ENCODE measurements around the gene VIPR2.
"Not testable (repeated sequence)": the region's sequence is repeated elsewhere in the genome, so short reads cannot be mapped to it uniquely, and the experiment has no call there.

The VIPR2 gene

DNA sequence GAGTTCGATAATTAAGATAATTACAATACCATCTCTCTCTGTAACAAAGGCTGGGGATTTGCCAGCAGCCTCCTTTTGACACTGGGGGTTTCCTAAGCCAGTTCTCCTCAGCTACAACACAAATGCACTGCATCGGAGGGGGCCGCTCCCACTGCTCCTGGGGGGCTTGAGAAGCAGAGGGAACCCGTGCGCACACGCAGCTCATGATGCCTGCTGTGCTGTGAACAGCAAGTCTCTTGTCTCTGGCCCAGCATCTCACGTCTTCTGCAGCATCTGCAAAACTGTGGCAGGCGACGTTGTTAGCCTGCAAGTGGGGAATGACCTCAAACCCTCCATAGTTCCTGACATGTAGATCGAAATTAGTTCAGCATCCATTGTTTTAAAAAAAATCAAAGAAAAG lies 5.5 kb downstream of the VIPR2 start:
- DNase-seq (ENCODE audit: low read depth, low spot score): no peak

DNA sequence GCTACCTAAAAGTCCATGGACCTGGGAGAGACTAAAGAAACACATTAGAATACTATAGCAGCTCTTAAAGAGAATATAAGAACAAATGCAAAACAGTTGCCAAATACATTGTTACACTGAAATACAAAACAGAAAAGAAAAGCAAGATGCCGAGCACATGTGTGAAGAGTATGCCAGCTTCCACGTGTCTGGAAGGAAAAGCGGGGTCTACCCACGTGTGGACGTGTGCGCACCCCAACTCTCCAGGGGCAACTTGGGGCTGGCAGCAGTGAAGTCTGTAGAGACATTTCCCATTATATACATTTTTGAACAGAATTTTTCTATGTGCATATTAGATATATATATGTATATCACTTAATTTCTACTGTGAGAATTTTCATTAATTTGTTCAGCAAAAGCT lies 6.2 kb downstream of the VIPR2 start:
- DNase-seq (ENCODE audit: low read depth, low spot score): no peak

DNA sequence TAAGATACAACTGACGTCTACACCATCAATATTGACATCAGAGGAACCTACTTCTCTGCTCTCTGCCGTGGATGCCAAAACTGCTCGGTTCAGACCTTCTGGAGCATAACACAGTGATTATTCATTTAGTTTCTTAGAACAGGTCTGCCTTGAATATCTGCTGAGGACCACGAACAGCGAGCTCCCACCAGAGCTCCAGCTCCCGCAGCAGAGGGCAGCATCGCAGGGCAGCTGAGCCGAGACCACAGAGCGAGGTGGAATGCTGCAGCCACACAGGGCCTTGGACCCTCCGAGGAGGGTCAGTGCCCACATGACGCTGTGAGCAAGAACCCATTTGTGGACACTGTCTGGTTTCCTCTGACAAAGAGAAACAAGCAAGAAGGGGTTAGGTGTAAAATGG lies 6.8 kb downstream of the VIPR2 start:
- no peak for DNase-seq (ENCODE audit: low read depth, low spot score)

DNA sequence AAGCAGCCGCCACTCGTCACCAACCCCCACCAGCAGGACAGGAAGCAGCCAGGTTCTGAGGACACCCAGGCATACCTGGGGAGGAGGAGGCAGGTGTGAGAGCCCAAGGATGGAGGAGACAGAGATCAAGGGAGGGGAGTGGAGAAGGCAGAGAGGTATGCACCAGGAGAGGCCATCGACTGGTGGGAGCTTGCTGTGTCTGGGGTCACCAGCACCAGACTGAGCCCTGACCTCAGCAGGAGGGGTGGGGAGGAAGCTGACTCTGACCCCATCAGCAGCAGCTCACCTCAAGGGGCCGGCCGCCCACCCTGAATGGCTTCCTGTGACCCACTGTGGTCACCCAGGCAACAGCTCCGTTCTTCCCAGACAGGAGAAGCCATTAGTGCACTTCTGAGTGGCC lies 7.8 kb downstream of the VIPR2 start:
- no peak for DNase-seq (ENCODE audit: low read depth, low spot score)

DNA sequence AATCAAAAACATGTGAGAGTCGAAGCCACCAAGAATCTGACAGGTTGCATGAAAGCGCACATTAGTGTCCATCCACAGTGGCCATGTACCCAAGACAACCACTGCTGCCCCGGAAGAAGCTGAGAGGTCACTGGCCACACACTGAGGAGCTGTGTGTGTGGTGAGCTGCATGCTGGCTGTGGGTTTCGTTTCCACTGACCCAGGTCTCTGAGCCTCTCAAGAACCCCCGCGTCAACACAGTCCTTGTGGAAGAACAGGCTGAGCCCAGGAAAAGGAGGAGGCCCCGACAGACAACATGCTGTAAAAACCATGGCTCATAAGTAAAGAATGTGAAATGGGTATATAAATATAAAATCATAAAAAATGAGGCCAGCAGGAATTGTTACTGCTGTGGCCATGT lies 8.2 kb downstream of the VIPR2 start:
- DNase-seq (ENCODE audit: low read depth, low spot score): no peak

DNA sequence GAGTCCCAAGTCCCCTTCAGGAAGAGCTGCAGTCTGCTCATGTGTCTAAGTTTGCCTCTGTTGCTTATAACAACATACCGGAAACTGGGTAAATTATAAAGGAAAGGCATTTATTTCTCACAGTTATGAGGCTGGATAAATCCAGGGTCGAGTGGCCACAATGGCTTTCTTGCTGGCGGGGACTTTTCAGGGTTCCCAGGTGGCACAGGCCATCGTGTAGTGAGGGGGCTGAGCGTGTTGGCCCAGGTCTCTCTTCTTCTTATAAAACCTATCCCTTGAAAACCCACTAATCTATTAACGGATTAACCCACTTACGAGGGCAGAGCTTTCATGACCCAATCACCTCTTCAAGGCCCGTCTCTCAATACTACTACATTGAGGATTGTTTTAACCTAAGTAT lies 8.7 kb downstream of the VIPR2 start:
- no peak for DNase-seq (ENCODE audit: low read depth, low spot score)

DNA sequence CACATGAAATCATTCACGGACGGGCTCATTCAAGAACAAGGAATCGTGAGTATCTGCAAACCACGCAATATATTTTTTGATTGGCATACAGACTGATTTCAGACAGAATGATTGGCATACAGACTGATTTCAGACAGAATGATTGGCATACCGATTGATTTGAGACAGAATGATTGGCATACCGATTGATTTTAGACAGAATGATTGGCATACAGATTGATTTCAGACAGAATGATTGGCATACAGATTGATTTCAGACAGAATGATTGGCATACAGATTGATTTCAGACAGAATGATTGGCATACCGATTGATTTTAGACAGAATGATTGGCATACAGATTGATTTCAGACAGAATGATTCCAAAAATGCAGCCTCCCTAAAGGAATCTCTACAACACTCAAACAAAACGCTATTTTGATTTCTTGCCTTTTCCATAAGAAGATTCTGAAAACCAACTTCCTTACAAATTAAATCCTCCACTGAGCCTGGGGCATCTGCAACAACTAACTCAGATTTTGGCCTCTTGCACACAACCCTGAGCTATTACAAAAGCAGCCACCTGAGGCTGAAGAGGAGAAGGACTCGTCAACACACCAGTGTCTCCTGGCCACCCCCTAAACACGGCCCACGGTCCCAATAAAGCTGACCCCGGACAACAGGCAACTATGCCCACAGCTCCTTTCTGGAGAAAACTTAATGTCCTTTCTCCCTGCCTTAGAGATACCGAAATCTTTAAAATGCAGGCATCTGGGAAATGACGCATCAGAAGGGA lies 11.8 kb downstream of the VIPR2 start:
- DNase-seq (ENCODE audit: low read depth, low spot score): not testable (repeated sequence)

DNA sequence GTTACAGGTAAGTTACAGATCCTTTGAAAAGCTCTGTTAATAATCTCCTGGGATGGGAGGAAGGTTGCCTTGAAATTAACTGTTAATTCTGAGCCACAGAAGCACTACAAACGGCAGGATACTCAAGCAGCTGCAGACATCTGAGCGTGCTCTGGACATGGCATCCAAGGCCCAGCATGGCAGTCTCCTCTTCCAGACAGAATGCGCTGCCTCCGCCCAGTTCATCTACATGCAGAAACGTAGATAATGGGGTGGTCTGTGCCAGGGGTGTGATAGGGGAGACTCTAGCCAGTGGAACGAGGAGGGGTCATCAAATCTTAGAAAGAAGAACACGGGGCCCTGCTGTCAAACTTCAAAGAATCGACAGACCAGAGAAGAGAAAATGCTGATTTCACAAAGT lies 13.8 kb downstream of the VIPR2 start:
- no peak for DNase-seq (ENCODE audit: low read depth, low spot score)

DNA sequence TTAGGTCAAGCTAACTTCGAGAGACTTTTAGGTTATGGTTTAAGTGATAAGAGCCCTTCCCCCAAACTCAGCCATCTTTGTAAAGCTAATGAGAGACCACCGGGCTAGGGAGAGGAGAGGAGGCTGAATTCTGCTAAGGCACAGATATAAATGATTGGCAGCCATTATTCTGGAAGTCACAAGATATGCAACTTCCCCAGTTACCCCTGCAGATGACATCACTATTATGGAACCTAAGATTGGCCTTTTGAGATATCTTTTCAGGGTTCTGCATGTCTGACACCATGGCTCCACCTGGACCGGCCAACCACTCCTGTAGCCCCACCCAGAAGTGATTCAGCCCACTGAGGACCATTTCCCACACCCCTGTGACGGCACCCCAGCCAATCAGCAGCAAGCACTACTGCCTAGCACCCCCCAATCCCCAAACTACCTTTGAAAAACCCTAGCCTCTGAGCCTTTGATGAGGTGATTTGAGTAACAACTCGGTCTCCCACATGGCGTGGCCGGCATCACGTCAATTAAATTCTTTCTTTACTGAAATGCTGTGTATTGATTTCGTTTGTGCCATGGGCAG lies 14.4 kb downstream of the VIPR2 start:
- no peak for DNase-seq (ENCODE audit: low read depth, low spot score)

DNA sequence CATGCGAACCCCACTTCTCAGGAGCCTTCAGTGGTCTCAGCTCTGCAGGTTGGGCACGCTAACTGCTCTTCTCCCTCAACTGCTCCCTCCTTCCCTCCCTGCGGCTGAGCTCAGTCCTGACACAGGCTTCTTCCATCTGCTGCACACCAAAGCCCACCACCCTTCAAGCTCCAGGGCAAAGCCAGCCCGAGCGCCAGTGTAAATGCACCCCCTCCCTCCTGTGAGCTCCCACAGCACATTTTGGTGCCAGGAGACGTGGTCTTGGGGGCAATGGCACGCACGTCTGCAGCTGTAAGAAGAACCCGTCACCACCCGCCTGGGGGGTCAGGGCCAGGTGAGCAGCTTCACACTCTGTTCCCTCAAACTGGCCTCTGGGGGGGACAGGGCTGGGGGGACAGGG lies 15.9 kb downstream of the VIPR2 start:
- DNase-seq (ENCODE audit: low read depth, low spot score): no peak

DNA sequence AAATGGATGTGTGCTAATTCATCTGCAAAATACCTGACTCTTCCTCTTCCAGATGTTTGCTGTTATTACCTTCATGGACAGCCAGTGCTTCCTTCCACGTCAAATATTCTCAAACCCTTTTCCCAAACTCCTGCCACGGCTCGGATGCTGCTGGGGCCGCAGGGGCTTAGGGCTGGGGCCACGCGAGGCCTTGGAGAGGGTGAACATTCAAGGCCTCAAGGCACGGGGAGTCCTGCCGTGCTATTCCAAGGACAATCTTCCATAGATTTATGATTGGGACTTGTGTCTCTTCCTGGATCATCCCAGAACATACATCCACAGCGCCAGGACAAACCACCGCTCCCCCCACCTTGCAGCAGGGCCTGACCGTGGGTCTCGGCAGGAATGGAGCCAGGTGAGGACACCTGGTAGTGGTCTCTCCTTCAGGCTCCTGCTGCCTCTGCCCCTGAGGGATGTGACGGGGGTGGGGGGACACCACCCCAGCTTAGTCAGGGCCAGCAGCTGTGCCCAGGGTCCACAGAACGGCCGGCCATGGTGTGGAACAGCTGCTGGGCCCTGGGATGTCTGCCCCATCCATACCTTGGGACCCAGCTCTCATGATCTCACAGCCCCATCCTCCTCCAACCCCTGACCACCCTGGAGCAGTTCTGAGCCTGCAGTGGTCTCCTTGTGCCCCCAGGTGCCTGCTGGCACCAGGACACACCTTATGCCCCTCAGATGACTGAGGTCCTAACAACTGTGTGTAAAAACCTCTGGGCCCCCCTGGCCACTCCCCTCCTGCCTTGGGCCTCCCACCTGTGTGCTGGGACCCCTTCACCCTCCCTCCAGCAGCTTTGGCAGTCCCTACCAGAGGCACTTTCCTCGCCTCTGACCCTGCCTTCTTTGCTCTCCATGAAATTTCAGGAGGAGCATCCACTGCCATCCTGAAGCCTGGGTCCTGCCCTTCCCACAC lies 16.7 kb downstream of the VIPR2 start:
- no peak for DNase-seq (ENCODE audit: low read depth, low spot score)

DNA sequence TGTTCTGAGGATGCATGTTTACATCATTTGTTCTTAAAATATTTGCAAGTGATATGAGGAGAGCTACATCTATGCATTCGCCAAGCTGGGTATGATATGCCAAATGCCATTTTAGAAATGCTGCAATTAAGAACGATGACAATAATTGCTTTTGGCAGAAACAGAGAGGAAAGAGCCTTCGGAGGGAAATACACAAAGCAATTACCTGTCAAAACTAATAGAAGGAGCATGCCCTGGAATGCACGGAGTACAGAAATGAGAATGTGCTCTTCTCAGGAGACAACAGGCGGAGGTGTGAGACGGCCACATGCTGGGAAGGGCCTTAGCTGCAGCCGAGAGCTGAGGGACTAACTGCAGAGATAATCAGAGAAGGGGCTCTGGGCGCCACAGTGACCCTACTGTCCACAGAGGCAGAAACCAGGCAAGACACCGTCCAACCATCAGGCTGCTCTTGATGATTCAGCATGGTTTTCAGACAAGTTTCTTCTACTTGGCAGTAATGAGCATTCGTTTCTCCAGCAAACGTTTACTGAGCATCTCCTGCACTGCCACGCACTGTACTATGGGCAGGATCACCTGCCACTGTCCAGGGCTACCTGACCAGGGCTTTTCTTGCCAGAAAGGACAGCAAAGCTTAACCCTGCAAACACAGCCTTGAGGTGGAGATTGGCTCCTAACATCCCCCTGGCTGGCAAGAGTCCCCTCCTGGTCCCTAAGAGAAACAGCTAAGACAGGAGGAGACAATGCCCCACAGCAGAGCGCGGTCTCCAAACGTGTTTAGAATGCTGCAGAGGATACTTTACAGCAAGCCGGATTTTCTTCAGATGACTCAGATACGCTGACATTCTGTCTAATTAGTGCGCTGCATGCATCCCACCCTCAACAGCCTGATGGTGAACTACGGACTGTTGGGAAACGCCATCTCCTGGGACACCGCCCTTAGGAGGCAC lies 18.1 kb downstream of the VIPR2 start:
- DNase-seq (ENCODE audit: low read depth, low spot score): no peak

DNA sequence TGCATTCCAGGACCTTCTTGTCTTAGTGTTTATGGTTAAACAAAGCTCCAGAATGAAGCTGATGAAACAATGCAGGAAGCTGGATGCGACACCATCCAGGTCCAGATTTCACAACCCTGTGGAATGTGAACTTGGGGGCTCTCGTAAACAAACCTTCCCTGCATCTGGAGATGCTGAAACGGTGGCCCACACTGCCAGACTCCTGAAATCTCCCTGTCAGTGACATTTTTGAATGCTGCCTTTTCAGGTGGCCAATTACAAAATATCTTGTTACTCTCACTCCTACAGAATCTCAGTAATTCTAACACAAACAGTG lies 18.8 kb downstream of the VIPR2 start:
- no peak for DNase-seq (ENCODE audit: low read depth, low spot score)

DNA sequence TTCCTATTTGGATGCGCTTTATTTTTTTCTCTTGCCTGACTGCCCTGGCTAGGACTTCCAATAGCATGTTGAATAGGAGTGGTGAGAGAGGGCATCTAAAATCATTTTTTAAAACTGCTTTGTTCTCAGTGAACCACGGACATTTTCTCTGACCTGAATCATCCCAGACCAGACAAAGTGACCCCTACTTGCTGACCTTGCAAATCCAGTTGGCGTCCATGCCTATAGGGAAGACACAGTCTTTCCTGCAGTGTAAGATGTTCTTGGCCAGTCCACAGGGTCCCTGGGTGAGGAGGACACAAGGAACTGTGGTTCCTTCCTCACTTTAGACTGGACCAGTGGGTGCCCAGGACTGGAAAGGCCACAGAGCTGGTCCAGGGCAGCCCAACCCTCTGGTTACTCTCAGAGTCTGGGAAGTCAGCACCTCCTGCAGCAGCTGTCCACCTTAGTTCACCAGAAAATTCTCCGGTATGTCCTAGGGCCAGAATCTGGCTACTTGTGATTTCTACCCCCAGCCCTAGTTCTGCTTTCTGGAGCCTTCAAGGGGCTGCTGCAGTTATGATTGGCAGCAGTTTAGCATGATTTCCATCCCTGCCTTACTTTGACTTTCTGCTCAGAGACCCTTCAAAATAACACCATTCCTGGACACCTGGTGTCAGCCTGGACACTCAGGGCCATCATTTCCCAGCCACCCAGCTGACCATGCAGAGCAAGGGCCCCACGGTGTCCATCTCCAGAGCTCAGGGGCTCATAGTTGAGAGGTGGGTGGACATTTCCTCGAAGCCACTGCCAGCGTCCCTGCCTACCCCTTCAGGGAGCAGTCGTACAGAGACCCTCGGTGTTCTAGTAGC lies 19.3 kb downstream of the VIPR2 start:
- DNase-seq (ENCODE audit: low read depth, low spot score): no peak

DNA sequence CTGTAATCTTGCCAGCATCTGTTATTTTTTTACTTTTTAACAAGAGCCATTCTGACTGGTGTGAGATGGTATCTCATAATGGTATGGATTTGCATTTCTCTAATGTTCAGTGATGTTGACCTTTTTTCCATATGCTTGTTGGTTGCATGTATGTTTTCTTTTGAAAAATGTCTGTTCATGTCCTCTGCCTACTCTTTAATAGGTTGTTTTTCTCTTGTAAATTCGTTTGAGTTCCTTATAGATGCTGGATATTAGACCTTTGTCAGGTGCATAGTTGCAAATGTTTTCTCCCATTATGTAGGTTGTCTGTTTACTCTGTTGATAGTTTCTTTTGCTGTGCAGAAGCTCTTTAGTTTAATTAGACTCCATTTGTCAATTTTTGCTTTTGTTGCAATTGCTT lies 20.9 kb downstream of the VIPR2 start:
- not testable (repeated sequence) for DNase-seq (ENCODE audit: low read depth, low spot score)

DNA sequence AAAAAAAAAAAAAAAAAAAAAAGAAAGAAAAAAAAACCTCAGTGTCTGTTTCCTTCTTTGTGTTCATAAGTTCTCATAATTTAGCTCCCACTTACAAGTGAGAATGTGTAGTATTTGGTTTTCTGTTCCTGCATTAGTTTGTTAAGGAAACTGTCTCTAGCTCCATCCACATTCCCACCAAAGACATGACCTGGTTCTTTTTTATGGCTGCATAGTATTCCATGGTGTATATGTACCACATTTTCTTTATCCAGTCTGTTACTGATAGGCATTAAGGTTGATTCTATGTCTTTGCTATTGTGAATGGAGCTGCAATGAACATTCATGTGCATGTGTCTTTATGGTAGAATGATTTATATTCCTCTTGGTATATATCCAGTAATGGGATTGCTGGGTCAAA lies 21.4 kb downstream of the VIPR2 start:
- DNase-seq (ENCODE audit: low read depth, low spot score): not testable (repeated sequence)

DNA sequence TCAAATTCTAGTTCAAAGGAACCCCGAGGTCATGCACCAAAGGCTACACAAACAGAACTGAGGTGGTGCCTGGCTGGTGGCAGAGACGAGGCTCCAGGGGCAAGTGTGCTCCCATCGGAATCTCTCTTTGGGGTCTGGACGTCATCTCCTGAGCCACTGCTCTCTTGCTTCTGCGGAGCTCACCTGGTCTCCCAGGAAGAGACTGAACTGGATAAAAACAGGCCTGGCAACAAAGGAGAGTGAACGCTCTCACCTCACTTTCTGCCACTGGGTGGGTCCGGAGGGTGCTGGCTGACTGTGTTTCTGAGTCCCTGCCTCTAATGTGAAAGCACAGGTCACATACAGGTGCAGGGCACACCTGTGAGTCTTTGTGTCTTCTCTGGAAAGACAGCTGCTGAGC lies 22.4 kb downstream of the VIPR2 start:
- no peak for DNase-seq (ENCODE audit: low read depth, low spot score)

DNA sequence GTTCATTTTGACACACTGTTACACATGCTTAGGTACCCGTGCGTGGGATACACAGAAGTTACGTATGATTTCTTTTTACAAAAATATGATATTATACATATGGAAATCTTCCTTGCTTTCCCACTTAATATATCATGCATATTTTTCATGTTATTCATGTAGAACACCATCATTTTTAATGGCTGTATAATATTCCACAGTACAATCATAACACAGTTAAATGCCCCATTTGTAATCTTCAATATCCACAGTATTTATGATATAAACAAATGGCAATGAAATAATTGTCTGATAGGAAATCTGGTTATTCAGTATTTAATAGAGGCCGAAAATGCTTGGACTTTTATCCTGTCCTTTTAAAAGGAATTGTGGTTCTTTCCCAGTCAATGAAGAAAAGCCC lies 23.2 kb downstream of the VIPR2 start:
- DNase-seq (ENCODE audit: low read depth, low spot score): no peak

DNA sequence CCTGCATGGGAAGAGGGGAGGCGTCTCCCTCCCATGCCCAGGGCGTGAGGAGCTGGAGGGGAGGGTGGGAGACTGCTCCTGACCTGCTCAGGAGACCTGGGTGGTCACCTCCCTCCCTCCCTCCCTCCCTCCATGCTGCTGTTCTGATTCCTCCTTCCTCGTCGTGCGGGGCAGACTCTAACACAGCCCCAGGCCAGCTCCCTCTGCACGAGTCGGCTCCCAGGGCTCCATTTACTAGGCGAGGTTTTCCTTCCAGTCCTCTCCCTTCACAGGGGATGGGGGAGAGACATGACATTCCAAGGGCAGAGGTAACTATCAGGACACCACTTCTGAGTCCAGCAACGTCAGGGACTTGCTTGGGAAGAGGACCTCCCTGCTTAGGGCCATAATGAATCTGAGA lies 23.6 kb downstream of the VIPR2 start:
- no peak for DNase-seq (ENCODE audit: low read depth, low spot score)

DNA sequence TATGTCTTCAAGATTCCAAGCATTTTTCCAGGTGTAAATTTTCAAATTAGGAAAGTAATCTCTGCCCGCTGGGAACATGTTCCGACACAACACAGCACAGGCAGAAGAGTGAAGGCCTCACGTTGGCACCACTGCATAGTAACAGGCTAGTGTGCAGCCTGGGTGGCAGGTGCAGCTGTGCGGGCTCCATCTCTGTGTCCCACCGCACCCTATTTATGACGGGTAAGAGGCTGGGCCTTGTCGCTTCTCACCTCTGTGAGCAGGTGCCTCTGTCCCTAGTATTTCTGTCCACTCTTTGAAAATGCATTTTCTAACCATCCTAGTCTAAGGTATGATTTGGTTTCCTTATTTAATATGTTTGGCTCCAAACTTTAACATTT lies 24.1 kb downstream of the VIPR2 start:
- DNase-seq (ENCODE audit: low read depth, low spot score): no peak
